Measurements from ENCODE around the gene LAMC3.

Gene LAMC3

GRCh38 chr9:131065599-131065998 is 56.6 kb downstream of the LAMC3 start:
- no peak for TF ChIP-seq ZFX (IDR thresholded peaks at IDR 0.05; ENCODE audit: borderline replicate concordance)
- TF ChIP-seq CTCF (IDR thresholded peaks at IDR 0.05): no peak
- no peak overlapping the region for H3K27ac ChIP-seq

GRCh38 chr9:131067625-131068024 is 58.7 kb downstream of the LAMC3 start:
- H3K27ac ChIP-seq: no peak overlapping the region
- TF ChIP-seq CTCF (IDR thresholded peaks at IDR 0.05) (no peak), ZFX (IDR thresholded peaks at IDR 0.05; ENCODE audit: borderline replicate concordance) (no peak)

- TF ChIP-seq ZFX (IDR thresholded peaks at IDR 0.05; ENCODE audit: borderline replicate concordance): no peak
- no peak overlapping the region for H3K27ac ChIP-seq
These were observed 59.3 kb downstream of the LAMC3 start for GRCh38 chr9:131068076-131068816.

GRCh38 chr9:131069699-131070098 is 60.7 kb downstream of the LAMC3 start:
- H3K27ac ChIP-seq: no peak overlapping the region
- TF ChIP-seq ZFX (IDR thresholded peaks at IDR 0.05; ENCODE audit: borderline replicate concordance) (no peak), CTCF (IDR thresholded peaks at IDR 0.05) (no peak)

- no peak for TF ChIP-seq ZFX (IDR thresholded peaks at IDR 0.05; ENCODE audit: borderline replicate concordance)
- no peak for TF ChIP-seq CTCF (IDR thresholded peaks at IDR 0.05)
- no peak overlapping the region for H3K27ac ChIP-seq
These were observed 63.3 kb downstream of the LAMC3 start for GRCh38 chr9:131072107-131072870.

GRCh38 chr9:131072871-131073237 is 63.9 kb downstream of the LAMC3 start:
- H3K27ac ChIP-seq: no peak overlapping the region
- TF ChIP-seq ZFX (IDR thresholded peaks at IDR 0.05; ENCODE audit: borderline replicate concordance) (no peak), CTCF (IDR thresholded peaks at IDR 0.05) (no peak)

- H3K27ac ChIP-seq: no peak overlapping the region
- TF ChIP-seq ZFX (IDR thresholded peaks at IDR 0.05; ENCODE audit: borderline replicate concordance) (no peak), CTCF (IDR thresholded peaks at IDR 0.05) (no peak)
These were observed 67.6 kb downstream of the LAMC3 start for GRCh38 chr9:131076347-131077195.
